Mucosa of descending colon (tissue), 3 donors: ENCODE data around the gene ANKRD10. TPM values are rescaled to one million over a fixed set of nuclear protein-coding genes. Genes with fewer than 3 reads are reported as not detected.

ENCODE experiments used
- ATAC-seq: fragments of 200-7000 bp; cut with Tn5 transposase; one replicate; pipeline ENCODE4 v1.9.1; 2020; ENCODE audit warnings: mild to moderate bottlenecking, moderate library complexity
- DNase-seq, 3 donors: peaks; one replicate each; pipeline ENCODE4 v3.0.0-alpha.2; 2020
- H3K36me3 ChIP-seq: fragments of 200-600 bp; one replicate; pipeline ENCODE4 v1.8.0; 2021; ENCODE audit warnings: low read depth, mild to moderate bottlenecking
- H3K4me1 ChIP-seq: fragments of 200-600 bp; one replicate; pipeline ENCODE4 v1.8.0; 2021; ENCODE audit warnings: low read depth, mild to moderate bottlenecking
- H3K4me3 ChIP-seq: fragments of 200-600 bp; one replicate; pipeline ENCODE4 v1.8.0; 2021; ENCODE audit warnings: mild to moderate bottlenecking
- H3K9me3 ChIP-seq: fragments of 200-600 bp; one replicate; pipeline ENCODE4 v1.8.0; 2021; ENCODE audit warnings: mild to moderate bottlenecking
- intact Hi-C, 2 donors: fragments of 100-400 bp; cut with DNase I in 1 of 2; cut with micrococcal nuclease in 1 of 2; formaldehyde crosslinking; loops; one replicate each; pipeline versions ENCODE4 v1.11.0 to v1.11.1; 2022; cut with DNase I, micrococcal nuclease
- long read RNA-seq, 2 donors: library from polyadenylated mRNA; unstranded; transcript quantifications; one replicate each; pipeline ENCODE4 v2.0.0, GENCODE V29; 2019 to 2021
- total RNA-seq, 3 donors: library from RNA; stranded (reverse); fragmentation: NEBNext Ultra II Directional in 2 of 3; extraction: Animal tissue kit (Norgen Biotek cat#: 25700) in 2 of 3; gene quantifications; one replicate each; pipeline versions ENCODE4 v1.2.1 to v1.2.4, GENCODE V29; 2021 to 2023
- TF ChIP-seq, protein P1 (sequence below): fragments of 200-600 bp; IDR thresholded peaks from one replicate; pipeline ENCODE4 v1.8.0; 2022; ENCODE audit warnings: antibody characterized with exemption, mild to moderate bottlenecking
- donor health status: DM: no; HTN: no; CAD: no; lungs with moderate emphysema.
- donor health status: DM: no; HTN: no; CAD: no.
- donor health status: DM: no; HTN: yes; CAD: no.

The ANKRD10 gene
- total RNA-seq, result 100 to 1,000 TPM; 120 to 157 (median 155) TPM
- long read RNA-seq, donor 1, transcript ANKRD10-201 (6 exons, 2,495 nt), result major isoform, 113 of 155 reads
- long read RNA-seq, donor 1, partial matches to known transcripts, result 13 of 155 reads
- long read RNA-seq, donor 1, other reads (novel, unspliced or antisense), result 28 of 155 reads
- long read RNA-seq, donor 2, transcript ANKRD10-201 (6 exons, 2,495 nt), result major isoform, 23 of 44 reads
- long read RNA-seq, donor 2, partial matches to known transcripts, result 9 of 44 reads
- long read RNA-seq, donor 2, other reads (novel, unspliced or antisense), result 12 of 44 reads

DNA sequence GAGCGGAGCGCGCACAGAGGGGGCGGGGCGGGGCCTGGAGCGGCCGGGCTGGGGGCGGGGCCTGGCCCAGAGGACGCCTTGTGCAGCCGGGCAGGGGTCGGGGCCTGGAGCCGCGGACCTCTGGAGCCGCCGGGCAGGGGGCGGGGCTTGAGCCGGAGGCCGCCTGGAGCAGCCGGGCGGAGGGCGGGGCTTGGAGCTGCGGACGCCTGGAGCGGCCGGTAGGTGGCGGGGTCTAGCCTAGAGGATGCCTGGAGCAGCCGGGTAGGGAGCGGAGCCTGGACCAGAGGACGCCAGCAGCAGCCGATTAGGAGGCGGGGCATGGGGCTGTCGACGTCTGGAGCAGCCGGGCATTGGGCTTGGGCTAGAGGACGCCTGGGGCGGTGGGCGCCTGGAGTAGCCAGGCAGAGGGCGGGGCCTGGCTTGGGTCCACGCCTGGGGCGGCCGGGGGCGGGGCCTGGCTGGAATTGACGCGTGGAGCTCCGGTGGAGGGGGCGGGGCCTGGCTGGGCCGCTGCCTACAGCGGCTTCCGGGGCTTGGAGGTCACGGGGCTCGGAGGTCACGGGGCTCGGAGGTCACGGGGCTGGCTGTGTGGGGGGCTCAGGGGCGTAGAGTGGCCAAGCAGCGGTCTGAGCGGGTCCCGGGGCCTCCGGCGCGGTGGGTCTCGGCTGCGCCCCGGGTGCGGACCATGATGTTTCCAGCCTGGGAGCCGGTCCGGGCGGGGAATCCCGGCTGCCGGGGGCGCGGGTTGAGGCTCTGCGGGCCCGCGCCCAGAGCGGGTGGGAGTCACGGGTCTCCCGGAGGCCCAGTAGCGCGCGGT, at the start of gene ANKRD10:
Gene ANKRD10, minus strand, starts transcription at position 13 of the 817 bp plus-strand sequence. CDS start 135 bp downstream, outside the sequence.
- H3K9me3 ChIP-seq, result no peaks in the 10 kb centered on the region
- no peaks in the 10 kb centered on the region for H3K36me3 ChIP-seq
- DNase-seq (peak; percentile 99 to 100 (median 100)), ATAC-seq (peak; percentile 86)
- TF ChIP-seq, protein P1, sequence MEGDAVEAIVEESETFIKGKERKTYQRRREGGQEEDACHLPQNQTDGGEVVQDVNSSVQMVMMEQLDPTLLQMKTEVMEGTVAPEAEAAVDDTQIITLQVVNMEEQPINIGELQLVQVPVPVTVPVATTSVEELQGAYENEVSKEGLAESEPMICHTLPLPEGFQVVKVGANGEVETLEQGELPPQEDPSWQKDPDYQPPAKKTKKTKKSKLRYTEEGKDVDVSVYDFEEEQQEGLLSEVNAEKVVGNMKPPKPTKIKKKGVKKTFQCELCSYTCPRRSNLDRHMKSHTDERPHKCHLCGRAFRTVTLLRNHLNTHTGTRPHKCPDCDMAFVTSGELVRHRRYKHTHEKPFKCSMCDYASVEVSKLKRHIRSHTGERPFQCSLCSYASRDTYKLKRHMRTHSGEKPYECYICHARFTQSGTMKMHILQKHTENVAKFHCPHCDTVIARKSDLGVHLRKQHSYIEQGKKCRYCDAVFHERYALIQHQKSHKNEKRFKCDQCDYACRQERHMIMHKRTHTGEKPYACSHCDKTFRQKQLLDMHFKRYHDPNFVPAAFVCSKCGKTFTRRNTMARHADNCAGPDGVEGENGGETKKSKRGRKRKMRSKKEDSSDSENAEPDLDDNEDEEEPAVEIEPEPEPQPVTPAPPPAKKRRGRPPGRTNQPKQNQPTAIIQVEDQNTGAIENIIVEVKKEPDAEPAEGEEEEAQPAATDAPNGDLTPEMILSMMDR, result peak; percentile 97
- intact Hi-C loops, result loop anchor here in 1 of 2 donors (10.0 kb wide), 1 partner anchor 200 kb away; the partner anchor contains the start of gene ING1
- H3K4me3 ChIP-seq, result peak within 1 kb of the TSS; percentile 94
- peaks cover 21% of the 10 kb centered on the region for H3K4me1 ChIP-seq

DNA sequence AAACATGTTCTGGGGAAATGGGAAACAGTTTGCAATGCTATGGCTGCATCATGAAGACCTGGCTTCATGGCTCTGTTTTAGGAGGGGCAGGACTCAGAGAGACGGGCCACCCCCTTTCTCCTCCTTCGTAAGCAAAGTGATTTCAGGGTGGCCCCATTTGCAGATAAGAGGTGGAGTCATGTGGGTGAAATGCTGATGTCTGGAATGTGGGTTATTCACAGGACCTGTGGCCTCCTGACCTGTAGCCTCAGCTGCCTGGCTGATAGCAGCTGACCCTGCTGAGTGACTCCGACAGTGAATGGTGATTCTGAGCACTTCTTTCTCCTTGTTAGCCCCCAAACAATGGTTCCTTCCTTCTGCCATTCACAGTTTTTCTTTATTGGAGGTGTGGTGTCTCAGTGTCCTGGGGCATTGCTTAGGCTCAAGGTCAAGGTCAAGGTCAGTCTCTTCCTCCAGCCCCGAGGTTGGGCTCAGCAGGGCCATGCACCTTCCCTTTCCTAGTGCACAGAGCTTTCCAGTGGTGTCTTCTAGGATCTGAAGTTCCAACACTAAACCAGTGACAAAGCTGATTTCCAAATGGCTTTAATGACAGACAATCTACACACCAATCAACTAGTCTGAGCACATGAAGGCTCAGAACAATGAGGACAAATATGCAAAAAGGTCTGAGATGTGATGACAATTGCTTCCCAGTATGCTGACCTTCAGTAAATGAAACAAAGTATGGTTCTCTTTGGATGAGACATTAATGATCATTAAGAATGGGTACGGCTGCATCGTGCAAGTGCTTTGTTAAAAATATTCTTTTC, 49.6 kb upstream of the ANKRD10 start:
- no peak overlapping the region for H3K4me3 ChIP-seq
- no peaks in the 10 kb centered on the region for H3K36me3 ChIP-seq
- peaks cover 16% of the 10 kb centered on the region for H3K9me3 ChIP-seq
- no peak for ATAC-seq
- TF ChIP-seq, protein P1, result no peak
- intact Hi-C loops, result no loop called here
- DNase-seq, result no peak
- H3K4me1 ChIP-seq, result no peaks in the 10 kb centered on the region

DNA sequence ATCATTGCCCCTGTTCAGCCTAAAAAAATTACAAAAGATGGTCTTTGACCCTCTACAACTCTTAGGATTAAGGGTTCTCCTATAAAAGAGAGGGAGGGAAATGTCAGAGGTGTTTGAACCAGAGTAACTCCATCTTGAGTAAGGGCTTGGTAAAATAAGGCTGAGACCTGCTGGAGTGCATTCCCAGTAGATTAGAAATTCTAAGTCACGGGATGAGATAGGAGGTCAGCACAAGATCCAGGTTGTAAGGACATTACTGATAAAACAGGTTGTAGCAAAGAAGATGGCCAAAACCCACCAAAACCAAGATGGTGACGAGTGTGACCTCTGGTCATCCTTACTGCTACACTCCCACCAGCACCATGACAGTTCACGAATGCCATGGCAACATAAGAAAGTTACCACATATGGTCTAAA, 48.7 kb upstream of the ANKRD10 start:
- ATAC-seq (no peak), DNase-seq (no peak)
- Histone ChIP-seq H3K36me3 (no peaks in the 10 kb centered on the region), H3K4me1 (no peaks in the 10 kb centered on the region), H3K4me3 (no peak overlapping the region), H3K9me3 (peaks cover 16% of the 10 kb centered on the region)
- intact Hi-C loops, result no loop called here
- TF ChIP-seq, protein P1, result no peak

DNA sequence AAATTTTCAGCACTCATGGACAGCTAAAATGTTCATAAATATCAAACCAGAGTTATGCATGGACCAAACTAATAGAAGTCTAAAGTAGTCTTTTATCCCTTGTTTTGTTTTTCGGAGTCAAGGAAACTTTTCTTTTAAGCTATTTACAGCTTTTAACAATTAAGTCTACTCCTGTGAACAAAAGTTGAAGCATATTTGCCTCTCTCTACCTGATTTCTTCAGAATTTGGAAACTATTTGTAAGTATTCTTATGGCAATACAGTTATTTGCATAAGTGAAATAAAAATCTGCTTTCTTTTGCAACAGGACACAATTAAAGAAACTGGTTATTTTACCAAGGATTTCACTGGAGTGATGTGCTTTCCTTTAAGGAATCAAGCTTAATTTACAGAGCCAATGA, 47.1 kb upstream of the ANKRD10 start:
- ATAC-seq (no peak), DNase-seq (no peak)
- TF ChIP-seq, protein P1, result no peak
- Histone ChIP-seq H3K4me1 (no peaks in the 10 kb centered on the region), H3K4me3 (no peak overlapping the region), H3K9me3 (peaks cover 16% of the 10 kb centered on the region), H3K36me3 (no peaks in the 10 kb centered on the region)
- intact Hi-C loops, result no loop called here

DNA sequence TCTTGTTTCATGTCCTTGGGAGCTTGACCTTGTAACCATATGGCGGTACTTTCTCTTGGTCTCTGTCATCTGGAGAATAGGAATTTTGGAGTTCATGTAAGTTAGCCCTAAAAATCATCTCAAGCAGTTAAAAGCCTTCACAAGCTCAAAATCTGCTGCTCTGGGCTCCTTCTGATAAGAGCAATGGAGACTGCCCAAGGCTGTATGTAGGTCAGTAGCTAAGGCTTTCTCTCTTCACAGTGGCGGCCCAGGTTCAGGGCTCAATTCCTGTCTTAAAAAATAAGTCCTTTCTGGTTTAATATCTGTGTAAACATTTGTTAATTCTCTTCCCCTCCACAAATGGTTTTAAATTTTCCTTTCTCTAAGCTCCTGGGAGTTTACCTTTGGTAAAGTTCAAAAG, 45.3 kb upstream of the ANKRD10 start:
- TF ChIP-seq, protein P1, result no peak
- DNase-seq (no peak), ATAC-seq (no peak)
- intact Hi-C loops, result no loop called here
- Histone ChIP-seq H3K36me3 (no peaks in the 10 kb centered on the region), H3K4me1 (no peaks in the 10 kb centered on the region), H3K4me3 (no peak overlapping the region), H3K9me3 (peaks cover 9% of the 10 kb centered on the region)
